NB4 (cell line): ENCODE results near the gene HAPLN2.
"Not testable (repeated sequence)": the region's sequence is repeated elsewhere in the genome, so short reads cannot be mapped to it uniquely, and the experiment has no call there.

Experiments
- DNase-seq: peaks from one replicate; pipeline ENCODE4 v3.0.0; 2010; ENCODE audit warnings: low read depth
- H3K4me3 ChIP-seq: one replicate; pipeline ENCODE4 v1.5.1; 2011; ENCODE audit warnings: mild to moderate bottlenecking, low read depth, low read length, moderate library complexity
- MYC ChIP-seq: IDR thresholded peaks from 2 replicates; pipeline ENCODE4 v1.6.1; 2011; ENCODE audit warnings: low read depth, low read length
- POLR2A ChIP-seq: IDR thresholded peaks from 2 replicates; pipeline ENCODE4 v1.6.1; 2011; ENCODE audit warnings: mild to moderate bottlenecking; ENCODE audit not compliant: insufficient read length; ENCODE audit errors: extremely low read depth
- TF ChIP-seq, protein P1 (sequence below): IDR thresholded peaks from one replicate; pipeline ENCODE4 v1.5.1; 2012; ENCODE audit warnings: low read depth, low read length
- TF ChIP-seq, protein P2 (sequence below): IDR thresholded peaks from 2 replicates; pipeline ENCODE4 v1.6.1; 2011; ENCODE audit warnings: low read depth, low read length

HAPLN2 gene

DNA sequence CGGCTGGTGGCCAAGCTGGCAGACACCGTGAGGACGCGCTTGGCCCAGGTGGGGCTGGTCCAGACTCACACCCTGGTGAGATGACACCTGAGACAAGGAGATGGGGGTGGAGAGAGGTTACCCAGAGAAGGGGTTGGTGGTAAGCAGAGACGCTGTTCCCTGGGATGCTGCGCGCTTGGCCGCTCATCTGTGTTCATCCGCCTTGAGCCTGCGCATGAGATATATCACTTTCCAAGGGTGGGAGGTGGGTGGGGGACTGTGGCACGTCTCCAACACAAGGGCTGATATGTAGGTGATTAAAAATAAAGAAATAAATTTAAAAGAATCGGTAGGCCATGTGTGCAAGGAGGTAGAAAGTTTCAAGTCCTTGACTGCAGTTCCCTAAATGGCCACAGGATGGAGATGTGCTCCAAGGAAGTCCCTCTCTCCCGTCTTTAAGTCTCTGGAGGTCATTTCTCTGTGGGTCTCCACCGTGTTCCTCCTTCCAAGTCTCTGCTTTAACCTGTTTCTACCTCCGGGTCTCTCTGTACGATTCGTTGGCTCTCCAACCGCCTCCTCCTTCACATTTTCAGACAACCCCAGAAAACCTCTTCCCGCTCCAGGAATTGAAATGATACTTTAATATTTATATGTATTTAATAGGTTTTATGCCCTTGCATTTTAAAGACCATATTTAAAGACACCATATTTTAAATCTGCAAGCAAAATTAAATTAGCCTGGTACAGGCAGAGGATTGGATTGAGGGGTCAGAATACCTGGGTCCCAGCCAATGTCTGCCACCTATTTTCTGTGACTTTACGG, 35.2 kb upstream of the HAPLN2 start:
- no peak for TF ChIP-seq POLR2A
- 0 out of 2 replicates have a peak, but pooled peaks have one; percentile 21 for TF ChIP-seq MYC
- TF ChIP-seq, protein P1, sequence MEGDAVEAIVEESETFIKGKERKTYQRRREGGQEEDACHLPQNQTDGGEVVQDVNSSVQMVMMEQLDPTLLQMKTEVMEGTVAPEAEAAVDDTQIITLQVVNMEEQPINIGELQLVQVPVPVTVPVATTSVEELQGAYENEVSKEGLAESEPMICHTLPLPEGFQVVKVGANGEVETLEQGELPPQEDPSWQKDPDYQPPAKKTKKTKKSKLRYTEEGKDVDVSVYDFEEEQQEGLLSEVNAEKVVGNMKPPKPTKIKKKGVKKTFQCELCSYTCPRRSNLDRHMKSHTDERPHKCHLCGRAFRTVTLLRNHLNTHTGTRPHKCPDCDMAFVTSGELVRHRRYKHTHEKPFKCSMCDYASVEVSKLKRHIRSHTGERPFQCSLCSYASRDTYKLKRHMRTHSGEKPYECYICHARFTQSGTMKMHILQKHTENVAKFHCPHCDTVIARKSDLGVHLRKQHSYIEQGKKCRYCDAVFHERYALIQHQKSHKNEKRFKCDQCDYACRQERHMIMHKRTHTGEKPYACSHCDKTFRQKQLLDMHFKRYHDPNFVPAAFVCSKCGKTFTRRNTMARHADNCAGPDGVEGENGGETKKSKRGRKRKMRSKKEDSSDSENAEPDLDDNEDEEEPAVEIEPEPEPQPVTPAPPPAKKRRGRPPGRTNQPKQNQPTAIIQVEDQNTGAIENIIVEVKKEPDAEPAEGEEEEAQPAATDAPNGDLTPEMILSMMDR: peak; percentile 78
- TF ChIP-seq, protein P2, sequence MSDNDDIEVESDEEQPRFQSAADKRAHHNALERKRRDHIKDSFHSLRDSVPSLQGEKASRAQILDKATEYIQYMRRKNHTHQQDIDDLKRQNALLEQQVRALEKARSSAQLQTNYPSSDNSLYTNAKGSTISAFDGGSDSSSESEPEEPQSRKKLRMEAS: peak; percentile 50
- no peak overlapping the region for H3K4me3 ChIP-seq
- DNase-seq: peak; percentile 86

DNA sequence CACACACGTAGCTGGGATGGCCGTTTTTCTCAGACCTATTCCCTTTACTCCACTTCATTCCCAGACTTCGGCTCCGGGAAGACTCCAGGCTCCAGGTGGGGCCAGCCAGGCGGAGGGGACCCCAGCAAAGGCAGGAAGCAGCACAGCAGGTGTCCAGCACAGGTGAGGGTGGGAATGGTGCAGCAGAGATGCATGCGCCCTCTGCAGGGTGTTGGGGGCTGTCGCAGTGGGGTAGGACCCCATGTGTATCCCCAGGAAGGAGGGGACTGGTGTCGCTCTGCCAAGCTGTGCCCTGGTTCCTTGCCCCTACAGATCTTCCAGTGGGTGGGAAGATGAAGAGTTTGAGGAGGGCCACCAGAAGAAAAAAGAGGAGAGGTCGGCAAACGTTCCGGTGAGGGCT, 34.4 kb upstream of the HAPLN2 start:
- TF ChIP-seq MYC (no peak), POLR2A (no peak)
- TF ChIP-seq, protein P2: no peak
- TF ChIP-seq, protein P1: peak; percentile 52
- no peak overlapping the region for H3K4me3 ChIP-seq

DNA sequence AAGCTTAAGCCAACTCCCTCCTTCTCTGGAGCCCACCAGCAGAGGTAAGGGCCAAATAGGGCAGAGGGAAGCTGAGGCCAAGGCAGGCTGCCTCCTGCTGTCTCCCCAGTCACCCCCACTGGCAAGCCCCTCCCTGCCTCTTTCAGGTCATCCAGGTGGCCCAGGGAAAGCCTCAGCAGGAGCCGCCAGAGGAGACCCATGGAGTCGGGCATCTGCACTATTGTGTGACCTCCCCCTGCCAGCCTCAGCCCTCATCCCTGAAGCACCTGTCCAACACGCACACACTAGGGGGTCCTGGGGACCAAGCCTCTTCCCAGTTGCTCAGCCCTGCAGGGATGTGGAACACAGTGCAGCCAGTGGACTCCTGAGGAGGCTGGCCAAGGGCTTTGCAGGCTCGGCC, 32.9 kb upstream of the HAPLN2 start:
- H3K4me3 ChIP-seq: no peak overlapping the region
- no peak for TF ChIP-seq POLR2A
- TF ChIP-seq, protein P1: no peak
- no peak for TF ChIP-seq MYC
- TF ChIP-seq, protein P2: no peak
- DNase-seq: no peak

More for the DNA sequence above, 34.4 kb upstream of the HAPLN2 start:
- no peak for DNase-seq

DNA sequence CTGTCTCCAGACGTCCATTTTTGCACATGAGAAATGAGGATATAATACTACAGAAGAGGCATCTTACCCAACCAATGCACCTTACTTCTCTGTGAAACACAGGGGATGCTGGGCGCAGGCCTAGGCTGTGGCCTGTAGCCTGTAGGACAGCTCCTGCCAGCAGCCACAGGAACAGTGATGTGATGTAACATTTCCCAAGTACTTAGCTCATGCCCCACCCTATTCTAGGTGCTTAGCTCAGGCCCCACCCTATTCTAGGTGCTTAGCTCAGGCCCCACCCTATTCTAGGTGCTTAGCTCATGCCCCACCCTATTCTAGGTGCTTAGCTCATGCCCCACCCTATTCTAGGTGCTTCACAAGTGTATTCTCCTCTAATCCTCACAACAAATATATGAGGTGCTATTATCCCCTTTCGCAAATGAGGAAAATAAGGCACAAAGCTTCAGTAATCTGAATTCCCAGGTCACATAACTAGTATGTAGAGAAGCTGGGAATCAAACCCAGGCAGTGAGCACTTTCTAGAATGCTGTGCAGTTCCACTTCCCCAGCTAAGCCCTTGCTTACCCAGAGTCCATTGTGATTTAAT, 32.2 kb upstream of the HAPLN2 start:
- no peak overlapping the region for H3K4me3 ChIP-seq
- DNase-seq: no peak
- TF ChIP-seq MYC (no peak), POLR2A (no peak)
- TF ChIP-seq, protein P2: no peak
- TF ChIP-seq, protein P1: no peak

DNA sequence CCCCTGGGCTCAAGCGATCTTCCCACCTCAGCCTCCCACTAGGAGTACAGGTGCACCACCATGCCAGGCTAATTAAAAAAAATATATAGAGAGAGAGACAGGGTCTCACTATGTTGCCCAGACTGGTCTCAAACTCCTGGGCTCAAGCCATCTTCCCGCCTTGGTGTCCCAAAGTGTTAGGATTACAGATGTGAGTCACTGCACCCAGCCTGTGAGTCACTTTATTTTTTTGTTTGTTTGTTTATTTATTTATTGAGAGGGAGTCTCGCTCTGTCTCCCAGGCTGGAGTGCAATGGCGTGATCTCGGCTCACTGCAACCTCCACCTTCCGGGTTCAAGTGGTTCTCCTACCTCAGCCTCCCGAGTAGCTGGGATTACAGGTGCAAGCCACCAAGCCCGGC, 31.3 kb upstream of the HAPLN2 start:
- H3K4me3 ChIP-seq, DNase-seq: not testable (repeated sequence)

DNA sequence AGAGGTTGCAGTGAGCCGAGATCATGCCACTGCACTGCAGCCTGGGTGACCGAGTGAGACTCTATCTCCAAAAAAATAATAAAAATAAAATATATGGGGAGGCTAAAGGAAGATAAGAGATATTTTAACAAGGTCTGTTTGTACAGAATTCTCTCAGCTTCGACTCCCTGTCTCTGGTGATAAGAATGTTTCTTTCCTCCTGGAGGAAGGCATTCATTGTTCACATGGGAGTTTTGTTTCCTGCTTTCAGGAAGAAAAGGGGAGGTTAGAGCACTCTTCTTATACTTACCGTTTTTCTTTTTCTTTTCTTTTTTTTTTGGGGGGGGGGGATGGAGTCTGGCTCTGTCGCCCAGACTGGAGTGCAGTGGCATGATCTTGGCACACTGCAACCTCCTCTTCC, 29.7 kb upstream of the HAPLN2 start:
- DNase-seq: no peak
- TF ChIP-seq, protein P2: no peak
- no peak for TF ChIP-seq POLR2A
- TF ChIP-seq, protein P1: no peak
- TF ChIP-seq MYC: no peak
- no peak overlapping the region for H3K4me3 ChIP-seq
